Measurements from ENCODE around the gene DLX1. TPM values are rescaled to one million over a fixed set of nuclear protein-coding genes. Genes with fewer than 3 reads are reported as not detected.

The DLX1 gene
- total RNA-seq, 4 donors from 2014 or later: 0.17 to 0.83 (median 0.23) TPM; not detected in 1

GRCh38 chr2:172131713-172132555 is 46.6 kb downstream of the DLX1 start:
- Histone ChIP-seq H3K4me1 (no peaks in the 10 kb centered on the region), H3K27me3 (no peaks in the 10 kb centered on the region), H3K27ac (replicated peaks in 1 of 4) (no peak overlapping the region), H3K9me3 (no peaks in the 10 kb centered on the region), H3K36me3 (no peaks in the 10 kb centered on the region), H3K4me3 (no peak overlapping the region)
- TF ChIP-seq EP300 (IDR thresholded peaks at IDR 0.05): no peak
- TF ChIP-seq POLR2AphosphoS5 (IDR thresholded peaks at IDR 0.05): no peak
- TF ChIP-seq POLR2A (IDR thresholded peaks at IDR 0.05; ENCODE audit: low read depth): no peak
- no peak for TF ChIP-seq CTCF (IDR thresholded peaks at IDR 0.05)
- intact Hi-C loops (cut with DNase I): no loop called here
- DNase-seq (ENCODE audit: extremely low spot score): no peak
- 86% methylated on average over 5 of the region's 5 CpGs for WGBS

- no peaks in the 10 kb centered on the region for H3K4me1 ChIP-seq
- H3K36me3 ChIP-seq: no peaks in the 10 kb centered on the region
- no peak for DNase-seq (ENCODE audit: extremely low spot score)
- no peak overlapping the region for H3K4me3 ChIP-seq
- no peak overlapping the region for H3K27ac ChIP-seq (replicated peaks in 1 of 4)
- no peaks in the 10 kb centered on the region for H3K9me3 ChIP-seq
- no peaks in the 10 kb centered on the region for H3K27me3 ChIP-seq
- TF ChIP-seq CTCF (IDR thresholded peaks at IDR 0.05) (no peak), POLR2AphosphoS5 (IDR thresholded peaks at IDR 0.05) (no peak), POLR2A (IDR thresholded peaks at IDR 0.05; ENCODE audit: low read depth) (no peak), EP300 (IDR thresholded peaks at IDR 0.05) (no peak)
- intact Hi-C loops (cut with DNase I): no loop called here
- 67% methylated on average over 3 of the region's 3 CpGs for WGBS
Measured at GRCh38 chr2:172134270-172134669, 49.0 kb downstream of the DLX1 start.

GRCh38 chr2:172135446-172135845 is 50.1 kb downstream of the DLX1 start:
- Histone ChIP-seq H3K9me3 (peaks cover 0 to 6% (median 0%) of the 10 kb centered on the region in 4 donors), H3K36me3 (no peaks in the 10 kb centered on the region), H3K27me3 (no peaks in the 10 kb centered on the region), H3K27ac (replicated peaks in 1 of 4) (no peak overlapping the region), H3K4me1 (no peaks in the 10 kb centered on the region), H3K4me3 (no peak overlapping the region)
- intact Hi-C loops (cut with DNase I): no loop called here
- DNase-seq (ENCODE audit: extremely low spot score): no peak
- 84% methylated on average over 4 of the region's 4 CpGs for WGBS
- TF ChIP-seq POLR2AphosphoS5 (IDR thresholded peaks at IDR 0.05) (no peak), EP300 (IDR thresholded peaks at IDR 0.05) (no peak), CTCF (IDR thresholded peaks at IDR 0.05) (no peak), POLR2A (IDR thresholded peaks at IDR 0.05; ENCODE audit: low read depth) (no peak)

GRCh38 chr2:172137109-172137508 is 51.8 kb downstream of the DLX1 start:
- Histone ChIP-seq H3K36me3 (no peaks in the 10 kb centered on the region), H3K4me1 (no peaks in the 10 kb centered on the region), H3K9me3 (peaks cover 0 to 6% (median 0%) of the 10 kb centered on the region in 4 donors), H3K4me3 (no peak overlapping the region), H3K27me3 (no peaks in the 10 kb centered on the region), H3K27ac (replicated peaks in 1 of 4) (no peak overlapping the region)
- intact Hi-C loops (cut with DNase I): no loop called here
- no peak for DNase-seq (ENCODE audit: extremely low spot score)
- WGBS: 64% methylated on average over 2 of the region's 2 CpGs
- no peak for TF ChIP-seq POLR2A (IDR thresholded peaks at IDR 0.05; ENCODE audit: low read depth)
- TF ChIP-seq CTCF (IDR thresholded peaks at IDR 0.05): no peak
- no peak for TF ChIP-seq POLR2AphosphoS5 (IDR thresholded peaks at IDR 0.05)
- no peak for TF ChIP-seq EP300 (IDR thresholded peaks at IDR 0.05)

Data from esophagus muscularis mucosa (tissue), 4 donors.